Epithelial cell of esophagus (primary cell): ENCODE measurements around the gene B4GALT3.

ENCODE experiments used
- DNase-seq: peaks from one replicate; pipeline ENCODE4 v3.0.0; 2010; ENCODE audit warnings: low read depth
- H3K4me3 ChIP-seq: 2 replicates; pipeline ENCODE4 v1.5.1; 2011; ENCODE audit warnings: mild to moderate bottlenecking, low read length, control low read depth
- CTCF ChIP-seq: IDR thresholded peaks from 2 replicates; pipeline ENCODE4 v1.5.1; 2011; ENCODE audit warnings: low read depth, mild to moderate bottlenecking, low read length, control low read depth, inconsistent platforms; ENCODE audit not compliant: insufficient read depth; ENCODE audit errors: missing control alignments

B4GALT3 gene

GRCh38 chr1:161198194-161198896 is 21.0 kb upstream of the B4GALT3 start:
- no peak for DNase-seq
- H3K4me3 ChIP-seq, result no peak overlapping the region
- no peak for TF ChIP-seq CTCF

- no peak for DNase-seq
- no peak overlapping the region for H3K4me3 ChIP-seq
These were observed 20.4 kb upstream of the B4GALT3 start for GRCh38 chr1:161197560-161198193.

GRCh38 chr1:161196521-161197451 is 19.5 kb upstream of the B4GALT3 start:
- no peak overlapping the region for H3K4me3 ChIP-seq
- TF ChIP-seq CTCF, result no peak
- no peak for DNase-seq

More at GRCh38 chr1:161197560-161198193, 20.4 kb upstream of the B4GALT3 start:
- no peak for TF ChIP-seq CTCF

DNA sequence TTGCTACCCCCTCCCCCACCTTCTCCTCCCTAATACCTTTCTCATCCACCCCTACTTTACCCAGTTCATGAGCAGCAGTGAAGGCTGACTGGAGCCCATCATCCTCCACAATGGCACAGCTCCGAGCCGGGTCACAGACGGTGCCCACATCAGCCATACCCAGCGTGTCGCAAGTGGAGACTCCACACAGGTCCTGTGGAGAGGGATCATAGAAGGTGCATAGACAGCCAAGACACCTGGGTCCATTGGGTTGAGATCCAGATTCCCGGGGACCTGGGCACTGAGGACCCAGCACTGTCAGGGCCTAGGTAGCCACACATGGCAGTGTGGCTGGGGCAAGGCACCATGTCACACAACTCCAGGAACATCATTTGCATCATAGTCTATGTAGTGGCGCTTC is 18.8 kb upstream of the B4GALT3 start:
- no peak for DNase-seq
- H3K4me3 ChIP-seq, result no peak overlapping the region
- TF ChIP-seq CTCF, result no peak

- no peak overlapping the region for H3K4me3 ChIP-seq
- no peak for TF ChIP-seq CTCF
- no peak for DNase-seq
These were observed 17.9 kb upstream of the B4GALT3 start for GRCh38 chr1:161195171-161195570.

DNA sequence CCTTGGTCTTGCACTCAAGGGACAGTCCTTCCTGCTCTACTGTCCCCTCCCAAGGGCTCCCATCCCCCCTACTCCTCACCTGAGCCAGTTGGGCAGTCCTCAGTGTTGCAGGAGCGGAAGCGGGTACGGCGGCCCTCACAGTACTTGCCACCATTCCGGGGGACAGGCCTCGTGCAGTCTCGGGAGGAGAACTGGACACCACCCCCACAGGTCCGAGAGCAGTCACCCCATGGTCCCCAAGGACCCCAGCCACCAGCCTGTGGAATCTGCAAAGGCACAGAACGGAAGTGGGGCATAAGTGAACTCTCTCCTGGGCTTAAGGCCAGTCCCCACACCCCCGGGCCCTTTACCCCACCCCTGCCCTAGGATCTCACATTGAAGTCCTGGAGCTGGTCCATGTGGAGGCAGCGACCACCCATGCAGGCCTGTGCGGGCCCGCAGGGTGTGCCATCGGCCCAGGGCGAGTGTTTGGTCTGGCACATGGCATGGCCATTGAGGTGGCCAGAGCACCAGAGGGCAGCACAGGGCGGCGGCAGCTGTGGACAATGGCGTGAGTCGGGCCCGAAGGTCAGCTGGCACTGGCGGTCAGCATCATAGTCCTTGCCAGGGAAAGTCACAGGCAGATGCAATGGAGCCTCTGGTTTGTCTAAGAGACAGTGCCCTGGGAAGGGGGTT is 16.4 kb upstream of the B4GALT3 start:
- DNase-seq, result no peak
- no peak for TF ChIP-seq CTCF
- H3K4me3 ChIP-seq, result no peak overlapping the region
